Germinal center (tissue), 1 donor: ENCODE results near the gene PIGA.

Experiments used
- DNase-seq: peaks from one replicate; pipeline ENCODE4 v3.0.0; 2012; ENCODE audit warnings: mixed read lengths, low spot score

Gene PIGA

DNA sequence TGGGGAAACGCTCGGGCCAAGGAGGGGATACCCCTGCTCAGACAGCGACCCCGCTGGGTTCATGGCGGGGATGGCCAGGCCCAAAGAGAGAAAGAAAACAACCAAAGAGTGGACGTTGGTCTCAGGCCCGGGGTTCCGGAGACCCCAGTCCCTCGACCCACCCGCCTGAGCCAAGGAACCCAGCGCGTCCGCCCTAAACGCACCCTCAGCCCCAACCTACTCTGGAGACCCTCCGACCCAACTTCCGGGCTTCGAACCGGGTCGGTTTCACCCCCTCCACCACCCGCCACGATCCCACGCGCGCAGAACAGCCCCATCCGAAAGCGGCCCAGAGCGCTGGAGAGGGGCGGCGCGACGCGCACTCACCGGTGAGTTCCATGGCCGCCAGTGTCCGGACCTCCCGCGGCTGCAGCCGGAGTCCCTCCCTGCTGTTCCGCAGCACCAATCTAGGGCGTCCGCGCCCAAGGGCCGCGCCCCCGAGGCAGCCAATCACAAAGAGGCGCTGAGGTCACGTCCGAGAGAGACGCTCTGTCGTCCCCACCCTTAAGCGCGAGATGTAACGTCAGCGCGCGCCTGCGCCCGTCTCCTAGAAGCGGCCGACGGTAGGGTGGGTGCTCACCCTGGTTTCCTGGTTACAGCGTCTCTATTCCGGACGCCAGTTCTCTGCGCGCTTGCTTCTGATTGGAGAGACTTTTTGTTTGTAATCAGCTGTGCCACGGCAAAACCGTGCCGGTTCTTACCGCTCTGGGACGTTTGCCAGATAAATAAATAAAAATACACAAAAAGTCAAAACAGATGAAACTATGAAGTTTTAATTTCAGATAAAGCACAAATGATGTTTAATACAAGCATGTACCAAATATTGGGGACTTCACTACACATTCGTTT is at the start of gene PIGA:
Gene PIGA, minus strand, starts transcription at position 389 of the 888 bp plus-strand sequence. CDS start 3,593 bp downstream, outside the sequence.
- peak; percentile 94 for DNase-seq

DNA sequence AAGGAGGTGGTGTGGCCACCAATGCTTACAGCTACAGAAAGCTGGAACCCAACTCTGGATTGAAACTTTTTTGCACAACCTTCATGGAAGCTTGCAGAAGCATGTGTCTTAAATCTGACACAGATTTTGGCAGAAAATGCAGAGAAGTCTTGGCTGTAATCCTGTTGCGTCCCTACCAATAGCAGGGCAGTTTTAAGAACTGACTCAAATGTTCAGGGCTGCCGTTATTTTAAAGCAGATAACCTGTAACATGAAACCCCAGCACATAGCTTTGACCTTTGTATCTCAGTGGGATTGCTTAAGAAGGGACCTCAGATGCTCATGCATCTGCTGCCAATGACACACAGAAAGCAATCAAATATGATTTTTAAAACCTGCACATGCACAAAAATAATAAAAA is 49.0 kb upstream of the PIGA start, which contains the start of gene VEGFD:
Gene VEGFD, minus strand, starts transcription at position 110 of the 400 bp plus-strand sequence. CDS start 467 bp downstream, outside the sequence.
- DNase-seq = no peak

DNA sequence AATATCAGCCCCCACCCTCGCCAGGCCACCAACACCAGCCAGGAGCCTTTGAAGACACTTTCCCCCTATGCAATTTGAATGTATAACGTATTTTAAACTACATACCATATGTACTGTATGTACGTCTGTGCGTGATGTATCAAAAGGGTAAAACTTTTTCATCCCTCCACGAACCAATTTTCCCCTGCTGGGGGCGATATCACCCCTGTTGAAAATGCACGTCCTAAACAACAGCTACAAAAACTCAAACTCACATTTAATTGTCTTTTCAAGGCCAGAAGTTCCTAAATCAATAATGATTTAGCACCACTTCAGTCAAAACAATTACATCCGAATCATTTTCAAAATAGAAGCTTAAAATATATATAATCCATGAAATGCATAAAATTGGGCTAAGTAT is 47.5 kb upstream of the PIGA start:
- DNase-seq = no peak

GRCh38 chrX:15376956-15377355 is 41.6 kb upstream of the PIGA start:
- DNase-seq = no peak

GRCh38 chrX:15373976-15374375 is 38.7 kb upstream of the PIGA start:
- DNase-seq = no peak

DNA sequence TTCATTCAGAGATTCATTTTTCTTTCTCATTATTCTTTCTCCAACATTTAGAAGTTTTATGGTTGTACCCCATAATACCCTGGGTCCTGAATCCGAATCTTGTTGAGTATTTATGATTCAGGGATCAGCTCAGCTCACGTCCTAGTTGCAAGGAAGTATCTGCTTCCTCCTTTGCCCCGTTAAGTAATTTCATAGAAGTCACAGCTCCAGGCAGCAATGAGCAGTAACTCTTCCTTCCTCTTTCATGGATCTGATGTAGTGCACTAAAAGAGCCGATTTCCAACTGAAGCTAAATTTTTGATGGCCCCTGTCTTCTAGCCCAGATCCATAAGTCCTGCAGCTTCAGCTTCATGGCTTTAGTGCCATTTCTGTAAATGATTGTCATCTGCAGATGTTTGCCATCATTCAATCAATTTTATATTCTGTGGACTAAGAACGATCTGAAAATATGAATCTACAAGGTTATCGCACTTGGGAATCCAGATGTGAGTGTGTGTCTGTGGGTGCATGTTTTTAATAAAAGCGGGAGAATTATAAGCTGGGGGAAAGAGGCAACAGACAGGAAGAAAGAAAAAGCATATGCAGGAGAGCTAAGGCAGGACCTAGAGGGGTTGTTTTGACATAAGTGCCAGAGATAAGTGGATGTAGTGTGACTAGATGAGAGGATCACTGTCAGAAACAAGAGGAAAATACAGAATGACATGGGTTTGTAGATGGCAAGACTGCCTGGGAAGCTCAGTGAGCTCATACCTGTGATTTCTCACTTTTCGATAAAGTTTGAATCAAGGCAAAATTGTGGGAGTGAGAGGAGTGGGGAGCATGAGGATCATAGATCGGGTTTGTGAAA is 31.4 kb upstream of the PIGA start:
- no peak for DNase-seq

GRCh38 chrX:15359701-15360100 is 24.4 kb upstream of the PIGA start:
- no peak for DNase-seq

- peak; percentile 3 for DNase-seq
Measured at GRCh38 chrX:15358533-15358932, 23.2 kb upstream of the PIGA start.

DNA sequence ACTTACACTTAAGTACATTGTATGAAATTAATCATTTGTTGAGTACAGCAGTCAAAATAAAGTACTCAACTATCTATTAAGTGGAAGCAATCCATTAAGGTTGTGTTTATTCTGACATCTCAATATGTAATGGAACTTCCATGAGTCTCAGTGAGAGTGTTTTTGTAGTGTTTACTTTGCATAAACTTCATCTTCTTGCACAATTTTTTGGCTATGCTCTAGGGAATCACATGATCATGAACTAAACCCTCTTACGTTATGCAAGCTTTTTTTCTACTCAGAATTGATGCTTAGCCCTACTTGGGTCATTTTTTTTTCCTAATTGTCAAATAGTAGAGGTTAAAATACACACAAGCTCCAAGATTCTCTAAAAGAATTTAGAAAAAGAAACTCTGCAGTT is 21.1 kb upstream of the PIGA start:
- no peak for DNase-seq

DNA sequence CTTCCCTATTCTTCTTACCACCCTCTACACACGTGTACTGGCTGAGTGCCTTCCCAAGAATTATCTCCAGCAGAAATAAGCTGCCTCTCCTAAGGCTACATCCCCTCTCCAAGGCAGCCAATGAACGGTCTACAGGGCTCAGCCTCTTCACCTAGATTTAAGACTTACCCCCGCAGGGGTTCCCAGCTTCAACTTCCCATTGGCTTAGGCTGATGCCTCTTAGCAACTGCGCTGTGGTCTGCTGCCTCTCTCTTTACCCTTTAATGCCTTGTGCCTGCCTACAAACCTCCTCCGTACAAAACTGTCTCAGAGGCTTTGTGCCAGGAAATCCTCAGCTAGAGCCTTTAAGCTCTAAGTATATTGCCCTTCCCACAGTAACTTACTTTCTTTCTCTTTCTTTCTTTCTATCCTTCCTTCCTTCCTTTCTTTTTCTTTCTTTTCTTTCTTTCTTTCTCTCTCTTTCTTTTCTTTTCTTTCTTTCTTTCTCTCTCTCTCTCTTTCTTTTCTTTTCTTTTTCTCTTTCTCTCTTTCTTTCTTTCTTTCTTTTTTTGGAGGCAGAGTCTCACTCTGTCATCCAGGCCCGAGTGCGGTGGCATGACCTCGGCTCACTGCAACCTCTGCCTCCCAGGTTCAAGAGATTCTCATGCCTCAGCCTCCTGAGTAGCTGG is 15.1 kb upstream of the PIGA start:
- peak; percentile 2 for DNase-seq

GRCh38 chrX:15349046-15349445 is 13.7 kb upstream of the PIGA start:
- peak; percentile 24 for DNase-seq

DNA sequence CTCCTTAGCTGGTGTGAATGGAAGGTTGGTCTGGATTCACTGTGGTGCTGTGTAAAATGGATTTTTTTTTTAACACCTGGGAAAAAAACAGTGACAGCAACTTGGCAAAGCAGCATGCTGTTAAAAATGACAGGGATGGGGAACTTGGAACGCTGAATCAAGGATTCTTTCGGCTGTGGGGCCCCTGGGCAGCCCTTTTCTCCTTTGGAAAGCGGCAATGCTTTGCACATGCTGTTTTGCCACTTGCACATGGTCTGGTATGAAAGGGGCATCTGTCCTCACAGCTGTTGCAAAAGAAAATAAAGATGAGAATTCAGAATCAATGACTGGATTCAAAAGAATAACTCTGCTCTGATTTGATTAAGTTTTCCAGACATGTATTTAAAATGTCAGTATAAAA is 10.7 kb upstream of the PIGA start:
- DNase-seq = no peak

- no peak for DNase-seq
Measured at GRCh38 chrX:15344106-15344505, 8.8 kb upstream of the PIGA start.

- DNase-seq = no peak
Measured at GRCh38 chrX:15343075-15343476, 7.8 kb upstream of the PIGA start.

GRCh38 chrX:15340867-15341266 is 5.5 kb upstream of the PIGA start:
- DNase-seq = no peak

DNA sequence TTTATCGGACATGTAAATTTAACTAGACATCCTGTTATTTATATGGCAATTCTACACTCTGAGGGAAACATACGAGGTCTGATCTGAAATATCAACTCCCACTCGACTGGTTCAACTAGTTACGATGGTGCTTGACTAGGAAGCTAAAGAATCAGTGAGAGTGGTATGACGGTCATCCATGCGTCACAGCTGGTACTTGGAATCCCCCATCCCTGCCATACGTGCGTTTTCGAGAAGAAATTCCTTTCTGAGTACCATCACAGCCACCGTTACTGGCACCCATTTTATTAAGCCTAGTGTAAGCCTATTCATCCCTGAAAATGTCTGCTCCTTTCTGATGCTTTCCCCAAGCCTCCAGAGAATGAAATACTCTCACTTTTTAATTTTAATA is 695 bp upstream of the PIGA start:
- peak; percentile 9 for DNase-seq

- peak; percentile 1 for DNase-seq
Measured at GRCh38 chrX:15334561-15334960, 762 bp downstream of the PIGA start.

GRCh38 chrX:15328821-15329220 is 6.5 kb downstream of the PIGA start:
- no peak for DNase-seq

DNA sequence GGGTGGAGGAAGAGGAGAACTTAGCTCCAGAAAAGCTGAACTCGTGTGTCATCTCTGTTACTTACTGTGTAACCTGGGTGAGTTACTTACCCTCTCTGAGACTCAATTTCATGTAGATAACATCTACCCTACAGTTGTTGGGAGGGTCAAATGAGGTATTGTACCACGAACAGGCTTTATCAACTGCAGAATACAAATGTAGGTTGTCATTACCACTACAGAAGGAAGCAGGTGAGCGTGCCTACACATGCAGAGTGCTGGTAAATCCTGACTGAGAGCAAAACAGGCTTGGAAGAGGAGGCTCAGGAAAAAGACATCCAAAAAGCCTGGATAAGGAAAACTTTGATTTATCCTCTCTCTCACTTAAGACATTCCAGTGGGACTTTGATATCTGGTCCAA is 7.2 kb downstream of the PIGA start:
- no peak for DNase-seq

- DNase-seq = no peak
Measured at GRCh38 chrX:15322472-15322871, 12.9 kb downstream of the PIGA start.

GRCh38 chrX:15322072-15322471 is 13.3 kb downstream of the PIGA start:
- DNase-seq = no peak

GRCh38 chrX:15321447-15321846 is 13.9 kb downstream of the PIGA start:
- no peak for DNase-seq
